Pancreas (tissue), 10 donors: Measurements from ENCODE around the gene SLC5A9. TPM values are rescaled to one million over a fixed set of nuclear protein-coding genes. Genes with fewer than 3 reads are reported as not detected.
"Not testable (repeated sequence)": the region's sequence is repeated elsewhere in the genome, so short reads cannot be mapped to it uniquely, and the experiment has no call there.

Experiments
- ATAC-seq, 4 donors: fragments of 200-7000 bp; cut with Tn5 transposase; one replicate each; pipeline versions ENCODE4 v1.8.0 to v1.9.1; 2020; ENCODE audit warnings: mild to moderate bottlenecking in 4 of 4, moderate library complexity in 4 of 4
- DNase-seq, 6 donors: peaks; one replicate each; pipeline ENCODE4 v3.0.0-alpha.2; 2020
- FAIRE-seq: peaks from 2 replicates; lab custom pipeline; 2012; peaks lifted over from hg19 to GRCh38; lab: Jason Lieb, UNC
- H3K27ac ChIP-seq, 4 donors: fragments of 200-600 bp; sonication (generic); 1 replicate in 3 of 4; 2 replicates in 1 of 4; pipeline versions ENCODE4 v1.5.0 to v1.8.0; 2020
- H3K27me3 ChIP-seq, 4 donors: fragments of 200-600 bp; one replicate each; pipeline ENCODE4 v1.8.0; 2021
- H3K36me3 ChIP-seq, 3 donors: fragments of 200-600 bp; sonication (generic) in 1 of 3; one replicate each; pipeline versions ENCODE4 v1.5.0 to v1.8.0; 2020 to 2021
- H3K4me1 ChIP-seq, 3 donors: fragments of 200-600 bp; one replicate each; pipeline ENCODE4 v1.8.0; 2021
- H3K4me3 ChIP-seq, 4 donors: fragments of 200-600 bp; sonication (generic) in 2 of 4; one replicate each; pipeline versions ENCODE4 v1.5.0 to v1.8.0; 2020 to 2021
- H3K9me3 ChIP-seq, 4 donors: fragments of 200-600 bp; one replicate each; pipeline ENCODE4 v1.8.0; 2021
- CTCF ChIP-seq, 4 donors: fragments of 200-600 bp; sonication (generic) in 3 of 4; IDR thresholded peaks; one replicate each; pipeline versions ENCODE4 v1.5.0 to v1.8.0; 2021; ENCODE audit warnings: antibody characterized with exemption in 4 of 4
- WGBS, 2 donors: extraction: QIAGEN DNeasy Blood & Tissue Kit; methylation state at CpG; one replicate each; pipeline ENCODE4 v1.1.7; 2013; 5-methylcytosine and 5-hydroxymethylcytosine counted together
- intact Hi-C, 3 donors: fragments of 100-400 bp; cut with DNase I; formaldehyde crosslinking; loops; one replicate each; pipeline versions ENCODE4 v1.11.1 to v1.14.2; 2022
- polyA plus RNA-seq, 2 donors: library from polyadenylated mRNA; stranded (reverse); fragments of 200-250 nt; gene quantifications; one replicate each; pipeline ENCODE4 v1.2.3, GENCODE V29; 2013
- total RNA-seq, 6 donors: library from RNA; stranded (reverse); fragmentation: NEBNext Ultra II Directional in 4 of 6; extraction: Animal tissue kit (Norgen Biotek cat#: 25700) in 4 of 6; gene quantifications; one replicate each; pipeline versions ENCODE4 v1.2.1 to v1.2.4, GENCODE V29; 2021 to 2023
- donor health status: healthy with polysubstance abuse.
- donor health status: DM: no; HTN: no; CAD: no; lungs with moderate emphysema.
- donor health status: DM: no; HTN: no; CAD: no.
- donor health status: control.
- donor health status: control.
- donor health status: Bipolar disorder and iron deficiency.
- donor health status: DM: yes; HTN: yes; CAD: no.
- donor health status: DM: no; HTN: no; CAD: no.
- donor health status: DM: no; HTN: no; CAD: no.
- donor health status: DM: yes; HTN: yes; CAD: no.

The SLC5A9 gene
- total and polyA plus RNA-seq, 8 donors, result 1.4 to 20.9 (median 4.6) TPM

GRCh38 chr1:48263041-48263440 is 40.5 kb downstream of the SLC5A9 start:
- 38 to 48% methylated on average over 1 of the region's 1 CpG for WGBS, 2 donors
- Histone ChIP-seq H3K36me3 (no peaks in the 10 kb centered on the region), H3K9me3 (no peaks in the 10 kb centered on the region), H3K4me3 (no peak overlapping the region), H3K4me1 (no peaks in the 10 kb centered on the region), H3K27ac (no peak overlapping the region), H3K27me3 (no peaks in the 10 kb centered on the region)
- no peak for DNase-seq
- ATAC-seq, result no peak
- FAIRE-seq, result no peak
- intact Hi-C loops, result no loop called here
- TF ChIP-seq CTCF (IDR thresholded peaks at IDR 0.05), result no peak

DNA sequence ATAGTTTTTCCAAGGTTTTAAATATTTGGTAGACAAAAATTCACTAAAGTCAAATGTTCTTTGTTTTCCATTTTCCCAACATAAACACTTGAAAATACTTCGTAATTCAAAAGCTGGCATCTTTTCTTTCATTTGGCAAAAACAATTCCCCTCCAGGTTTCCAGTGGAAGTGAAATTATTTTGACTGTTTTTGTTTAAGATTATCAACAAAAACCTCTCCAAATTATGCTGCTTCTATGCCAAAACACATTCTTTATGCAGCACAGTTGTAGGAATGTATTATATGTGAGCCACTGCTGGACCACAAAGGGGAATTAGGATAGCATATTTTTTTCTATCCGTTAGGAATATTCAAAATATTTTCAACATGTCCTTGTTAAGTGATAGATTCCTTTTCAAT is 44.1 kb downstream of the SLC5A9 start:
- no peaks in the 10 kb centered on the region for H3K9me3 ChIP-seq
- H3K27me3 ChIP-seq, result no peaks in the 10 kb centered on the region
- no peak overlapping the region for H3K27ac ChIP-seq
- intact Hi-C loops, result no loop called here
- ATAC-seq (no peak), DNase-seq (no peak), FAIRE-seq (no peak)
- no peaks in the 10 kb centered on the region for H3K36me3 ChIP-seq
- no peaks in the 10 kb centered on the region for H3K4me1 ChIP-seq
- no peak for TF ChIP-seq CTCF (IDR thresholded peaks at IDR 0.05)
- WGBS, 2 donors, result 72 to 87% methylated on average over 2 of the region's 2 CpGs
- no peak overlapping the region for H3K4me3 ChIP-seq

- intact Hi-C loops, H3K36me3 ChIP-seq, DNase-seq, ATAC-seq, H3K27ac ChIP-seq, H3K4me3 ChIP-seq, FAIRE-seq, H3K9me3 ChIP-seq, H3K27me3 ChIP-seq, H3K4me1 ChIP-seq: not testable (repeated sequence)
- 83 to 94% methylated on average over 7 to 10 of the region's 10 CpGs for WGBS, 2 donors
These were observed 54.9 kb downstream of the SLC5A9 start for GRCh38 chr1:48277437-48277836.

DNA sequence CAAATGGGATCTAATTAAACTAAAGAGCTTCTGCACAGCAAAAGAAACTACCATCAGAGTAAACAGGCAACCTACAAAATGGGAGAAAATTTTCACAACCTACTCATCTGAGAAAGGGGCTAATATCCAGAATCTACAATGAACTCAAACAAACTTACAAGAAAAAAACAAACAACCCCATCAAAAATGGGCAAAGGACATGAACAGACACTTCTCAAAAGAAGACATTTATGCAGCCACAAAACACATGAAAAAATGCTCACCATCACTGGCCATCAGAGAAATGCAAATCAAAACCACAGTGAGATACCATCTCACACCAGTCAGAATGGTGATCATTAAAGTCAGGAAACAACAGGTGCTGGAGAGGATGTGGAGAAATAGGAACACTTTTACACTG is 59.8 kb downstream of the SLC5A9 start:
- intact Hi-C loops, H3K36me3 ChIP-seq, H3K4me1 ChIP-seq, H3K9me3 ChIP-seq, H3K4me3 ChIP-seq, DNase-seq, ATAC-seq, H3K27ac ChIP-seq, H3K27me3 ChIP-seq, FAIRE-seq: not testable (repeated sequence)

- H3K27ac ChIP-seq, H3K27me3 ChIP-seq, DNase-seq, H3K4me3 ChIP-seq, H3K9me3 ChIP-seq, H3K4me1 ChIP-seq, FAIRE-seq, intact Hi-C loops, H3K36me3 ChIP-seq, ATAC-seq: not testable (repeated sequence)
- WGBS, 2 donors, result 54 to 55% methylated on average over 10 of the region's 10 CpGs
These were observed 62.3 kb downstream of the SLC5A9 start for GRCh38 chr1:48284696-48285420.

DNA sequence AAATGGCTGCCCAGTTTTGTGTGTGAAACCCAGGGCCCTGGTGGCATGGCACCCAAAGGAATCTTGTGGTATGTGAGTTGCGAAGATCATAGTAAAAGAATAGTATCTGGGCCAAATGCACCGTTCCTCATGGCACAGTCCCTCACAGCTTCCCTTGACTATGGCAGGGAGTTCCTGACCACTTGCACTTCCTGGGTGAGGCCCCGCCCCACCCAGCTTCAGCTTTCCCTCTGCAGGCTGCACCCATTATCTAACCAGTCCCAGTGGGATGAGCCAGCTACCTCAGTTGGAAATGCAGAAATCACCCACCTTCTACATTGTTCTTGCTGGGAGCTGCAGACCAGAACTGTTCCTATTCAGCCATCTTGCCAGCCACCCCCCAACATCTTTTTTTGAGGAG is 63.0 kb downstream of the SLC5A9 start:
- FAIRE-seq (no peak), ATAC-seq (no peak), DNase-seq (no peak)
- WGBS, 2 donors, result 76 to 83% methylated on average over 3 of the region's 3 CpGs
- no peaks in the 10 kb centered on the region for H3K27me3 ChIP-seq
- H3K4me1 ChIP-seq, result no peaks in the 10 kb centered on the region
- H3K36me3 ChIP-seq, result no peaks in the 10 kb centered on the region
- intact Hi-C loops, result no loop called here
- H3K4me3 ChIP-seq, result no peak overlapping the region
- no peaks in the 10 kb centered on the region for H3K9me3 ChIP-seq
- H3K27ac ChIP-seq, result no peak overlapping the region
- no peak for TF ChIP-seq CTCF (IDR thresholded peaks at IDR 0.05)
